H1 (cell line): ENCODE measurements around the gene AP4B1. TPM values are rescaled to one million over a fixed set of nuclear protein-coding genes. Genes with fewer than 3 reads are reported as not detected.

Experiments used
- CBX8 ChIP-seq: fragments of 300-800, 300-1000 bp; sonication (generic); IDR thresholded peaks from 2 replicates; pipeline ENCODE4 v1.7.1; 2016; ENCODE audit warnings: low read depth, low read length, borderline replicate concordance
- TBP ChIP-seq: IDR thresholded peaks from 2 replicates; pipeline ENCODE4 v1.6.1; 2011; ENCODE audit warnings: low read depth, low read length, improper control_type of control experiment
- polyA plus RNA-seq, 7 experiments: library from polyadenylated mRNA; depleted of rRNA in 3 of 7; stranded (reverse) in 5 of 7; unstranded in 2 of 7; fragments of >200 nt in 5 of 7; fragments of 200-250 nt in 2 of 7; gene quantifications; 1 replicate in 5 of 7; 2 replicates in 1 of 7; 4 replicates in 1 of 7; pipeline versions ENCODE4 v1.2.1 to v1.2.3, GENCODE V29; 2011 to 2013; ENCODE audit warnings: missing spikeins in 2 of 7, mixed read lengths in 2 of 7
- total RNA-seq: library from RNA; stranded (reverse); fragmentation: NEBNext Ultra II Directional; extraction: Animal tissue kit (Norgen Biotek cat#: 25700); gene quantifications from 2 replicates; pipeline ENCODE4 v1.2.1, GENCODE V29; 2021

AP4B1 gene
- total and polyA plus RNA-seq, 2 of the 8 experiments (the other 6 are each of a cell fraction or from before 2014, with no cell fraction given), result 8.9 to 9.0 TPM

GRCh38 chr1:113886417-113887401 lies 17.9 kb downstream of the AP4B1 start (continued):
- TF ChIP-seq TBP (no peak), CBX8 (no peak)
- TF ChIP-seq, all 59 proteins: peak for 0
